Esophagus muscularis mucosa (tissue), 4 donors: ENCODE measurements around the gene MAT2A.

Source experiments
- CTCF ChIP-seq, 3 experiments: fragments of 200-600 bp in 2 of 3; fragments of 450-650 bp in 1 of 3; sonication (generic) in 2 of 3; IDR thresholded peaks; one replicate each; pipeline ENCODE4 v1.5.1; 2017 to 2019; ENCODE audit warnings: antibody characterized with exemption in 3 of 3, mild to moderate bottlenecking in 2 of 3, moderate library complexity in 1 of 3
- EP300 ChIP-seq: sonication (generic); formaldehyde crosslinking; IDR thresholded peaks from one replicate; pipeline ENCODE4 v1.6.1; 2017; ENCODE audit warnings: antibody characterized with exemption
- POLR2A ChIP-seq: fragments of 450-650 bp; IDR thresholded peaks from one replicate; pipeline ENCODE4 v1.6.1; 2017; ENCODE audit warnings: antibody characterized with exemption, moderate library complexity, mild to moderate bottlenecking, low read depth
- POLR2AphosphoS5 ChIP-seq, 2 donors: sonication (generic); formaldehyde crosslinking; IDR thresholded peaks; one replicate each; pipeline ENCODE4 v1.6.1; 2017; ENCODE audit warnings: antibody characterized with exemption in 2 of 2

- TF ChIP-seq CTCF (IDR thresholded peaks at IDR 0.05) (no peak), POLR2A (no peak), POLR2AphosphoS5 (IDR thresholded peaks at IDR 0.05) (no peak), EP300 (no peak)
These were observed 14.5 kb upstream of the MAT2A start for GRCh38 chr2:85524336-85524908.
